Measurements from ENCODE around the gene ABCB11.
"Not testable (repeated sequence)": the region's sequence is repeated elsewhere in the genome, so short reads cannot be mapped to it uniquely, and the experiment has no call there.

The ABCB11 gene

DNA sequence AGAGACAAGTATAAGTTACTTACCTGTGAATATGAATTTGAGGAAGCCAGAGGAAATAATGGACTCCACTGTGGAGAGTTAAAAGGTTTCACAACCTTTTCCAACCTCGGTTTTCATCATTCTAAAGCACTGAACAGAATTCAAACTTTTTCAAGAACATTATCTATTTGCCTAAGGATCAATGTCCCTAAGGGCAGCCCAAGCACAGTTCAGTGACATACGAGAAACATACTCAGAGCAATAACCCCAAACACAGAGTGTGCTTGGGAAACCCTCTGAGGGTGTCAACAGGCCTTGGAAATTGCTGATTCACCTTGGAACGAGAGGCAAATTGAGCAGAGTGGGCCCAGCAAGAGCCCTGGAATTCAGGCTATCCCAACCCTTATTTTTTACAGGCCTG is at the start of gene ABCB11:
Gene ABCB11 (minus strand): TSS at position 123 of the 400 bp plus-strand sequence. CDS start 13,199 bp downstream, outside the sequence.
- no peak for DNase-seq

- DNase-seq, result peak; percentile 46
These were observed 49.3 kb upstream of the ABCB11 start for GRCh38 chr2:169080250-169081069.

- no peak for DNase-seq
These were observed 46.6 kb upstream of the ABCB11 start for GRCh38 chr2:169077674-169078240.

DNA sequence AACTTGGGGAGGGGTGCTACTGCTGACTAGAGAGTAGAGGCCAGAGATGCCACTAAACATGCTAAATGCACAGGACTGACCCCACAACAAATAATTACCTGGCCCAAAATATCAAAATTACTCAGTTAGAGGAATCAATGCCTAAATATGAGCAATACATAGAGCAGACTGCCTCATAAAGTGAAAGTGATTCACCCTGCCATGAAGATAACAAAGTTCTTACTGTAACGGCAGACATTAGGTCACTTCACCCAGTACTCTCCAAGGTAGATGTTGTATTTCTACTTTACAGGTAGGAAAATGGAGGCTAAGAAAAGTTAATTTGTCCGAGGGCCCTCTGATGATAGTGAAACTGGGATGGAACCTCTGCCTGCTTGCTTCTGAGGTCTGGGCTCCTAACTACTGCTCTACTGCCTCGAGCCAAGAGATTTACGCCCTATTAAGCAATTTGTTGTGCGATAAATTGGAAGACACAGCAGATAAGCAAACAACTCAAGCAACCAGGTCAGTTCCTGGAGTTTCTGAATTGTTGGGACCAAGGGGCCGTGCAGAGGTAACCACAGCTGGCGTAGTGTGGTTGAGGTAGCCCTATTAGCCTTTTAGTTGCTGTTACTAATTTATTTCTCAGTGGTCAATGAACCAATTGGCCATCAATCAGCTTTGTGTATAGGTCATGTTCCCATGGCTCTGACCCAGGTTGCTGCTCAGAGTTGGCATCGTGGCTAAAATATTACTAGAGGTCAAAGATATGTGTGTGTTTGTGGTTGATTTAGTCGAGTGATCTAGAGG is 43.0 kb upstream of the ABCB11 start:
- DNase-seq, result no peak

- DNase-seq, result no peak
These were observed 42.3 kb upstream of the ABCB11 start for GRCh38 chr2:169073211-169073962.

GRCh38 chr2:169072163-169072925 is 41.2 kb upstream of the ABCB11 start:
- DNase-seq, result peak; percentile 89

DNA sequence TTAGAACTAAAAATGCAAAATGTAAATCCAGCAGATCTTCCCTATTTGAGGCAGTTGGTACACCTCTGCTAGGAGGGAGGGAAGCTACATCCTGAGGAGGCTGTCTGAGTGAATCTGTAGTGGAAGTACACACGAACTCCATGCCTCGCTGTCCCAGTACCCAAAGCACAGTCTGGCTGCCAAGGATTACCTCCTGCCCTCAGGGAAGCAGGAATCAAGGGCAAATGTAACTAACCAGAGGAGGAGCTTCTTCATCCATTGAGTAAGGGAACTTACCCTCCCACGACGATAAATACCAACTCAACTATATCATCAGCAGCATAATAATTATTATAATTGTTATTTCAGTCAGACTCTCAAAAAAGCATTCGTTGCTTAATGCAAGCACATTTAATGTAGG is 40.3 kb upstream of the ABCB11 start:
- DNase-seq, result no peak

DNA sequence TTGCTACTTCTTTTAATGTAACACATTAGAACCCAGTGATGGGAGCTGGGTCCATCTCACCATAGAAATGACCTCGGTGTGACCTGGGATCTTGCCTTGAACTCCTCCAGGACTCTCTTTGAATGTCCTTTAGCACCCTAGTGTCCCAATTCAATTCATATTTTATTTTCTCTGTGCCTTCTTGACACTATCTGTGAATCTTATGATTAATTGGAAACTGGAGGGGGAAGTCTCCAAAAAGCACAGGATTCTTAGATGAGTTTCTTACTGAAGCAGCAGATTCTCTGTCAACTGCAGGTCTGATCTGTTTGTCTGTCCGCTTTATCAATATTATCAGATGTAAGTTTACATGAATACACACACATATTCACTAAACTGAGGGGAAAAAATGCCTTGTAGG is 38.7 kb upstream of the ABCB11 start:
- no peak for DNase-seq

GRCh38 chr2:169069341-169069740 is 38.2 kb upstream of the ABCB11 start, which contains the start of gene DHRS9:
DHRS9 (plus strand) TSS chr2:169069563; CDS start chr2:169081582, 12,019 bp downstream.
- DNase-seq, result peak; percentile 78

DNA sequence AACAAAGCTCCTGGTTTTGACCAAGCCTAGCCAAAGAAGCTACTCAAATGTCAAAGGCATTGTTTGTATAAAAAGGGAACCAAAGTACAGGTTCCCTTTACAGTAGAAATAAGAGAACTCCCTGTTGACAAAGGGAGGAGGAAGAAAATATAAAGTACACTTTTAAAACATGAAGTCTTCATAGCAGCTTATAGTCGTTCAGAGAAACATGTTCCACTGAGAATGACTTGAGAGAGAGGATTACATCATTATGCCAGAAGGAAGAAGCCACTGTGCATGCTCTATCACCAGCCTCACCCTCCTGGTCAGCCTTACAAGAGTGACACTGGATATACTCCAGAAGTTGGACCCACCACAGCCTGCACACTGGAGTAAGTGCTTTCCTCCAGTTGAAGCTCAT is 35.8 kb upstream of the ABCB11 start:
- no peak for DNase-seq

DNA sequence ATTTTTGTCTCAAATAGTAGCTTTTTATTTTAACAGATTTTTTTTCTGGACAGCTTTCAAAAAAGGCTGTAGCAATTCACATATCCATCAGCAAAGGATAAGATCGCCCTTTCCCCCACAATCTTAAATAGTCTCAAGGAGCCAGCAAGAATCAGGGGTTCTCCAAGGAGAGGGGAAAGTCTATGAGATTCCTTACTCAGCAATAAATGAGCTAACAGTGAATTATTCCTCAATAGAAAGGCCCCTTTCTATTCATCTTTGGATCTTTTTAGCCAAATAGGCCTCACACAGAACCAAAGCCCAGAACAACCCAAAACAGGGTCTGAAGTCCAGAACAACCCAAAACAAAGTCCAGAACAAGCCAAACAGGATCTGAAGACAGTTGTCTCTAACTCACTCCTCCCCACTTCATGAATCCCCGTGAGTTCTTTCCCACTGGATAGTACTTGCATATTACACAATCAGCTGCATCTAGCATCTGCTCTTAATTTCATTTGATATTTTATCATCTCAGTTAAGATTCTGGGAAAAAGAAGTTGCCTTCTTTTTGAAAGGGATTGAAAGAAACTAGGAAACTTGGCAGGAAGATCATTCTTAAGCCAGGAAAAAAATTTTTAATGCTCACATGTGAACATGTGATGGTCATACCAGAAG is 34.9 kb upstream of the ABCB11 start:
- DNase-seq, result no peak

GRCh38 chr2:169065422-169065821 is 34.3 kb upstream of the ABCB11 start:
- DNase-seq, result no peak

- DNase-seq, result not testable (repeated sequence)
These were observed 33.1 kb upstream of the ABCB11 start for GRCh38 chr2:169064199-169064598.

DNA sequence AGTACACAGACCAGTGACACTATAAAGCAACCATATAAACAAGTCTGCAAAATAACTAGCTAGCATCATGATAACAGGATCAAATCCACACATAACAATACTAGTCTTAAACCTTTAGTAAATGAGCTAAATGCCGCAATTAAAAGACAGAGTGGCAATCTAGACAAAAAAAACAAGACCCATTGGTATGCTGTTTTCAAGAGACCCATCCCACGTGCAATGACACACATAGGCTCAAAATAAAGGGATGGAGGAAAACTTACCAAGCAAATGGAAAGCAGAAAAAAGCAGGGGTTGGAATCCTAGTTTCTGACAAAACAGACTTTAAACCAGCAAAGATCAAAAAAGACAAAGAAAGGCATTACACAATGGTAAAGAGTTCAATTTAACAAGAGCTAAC is 23.5 kb upstream of the ABCB11 start:
- not testable (repeated sequence) for DNase-seq

GRCh38 chr2:169050476-169051240 is 19.5 kb upstream of the ABCB11 start:
- DNase-seq, result no peak

GRCh38 chr2:169049142-169049541 is 18.0 kb upstream of the ABCB11 start:
- no peak for DNase-seq

DNA sequence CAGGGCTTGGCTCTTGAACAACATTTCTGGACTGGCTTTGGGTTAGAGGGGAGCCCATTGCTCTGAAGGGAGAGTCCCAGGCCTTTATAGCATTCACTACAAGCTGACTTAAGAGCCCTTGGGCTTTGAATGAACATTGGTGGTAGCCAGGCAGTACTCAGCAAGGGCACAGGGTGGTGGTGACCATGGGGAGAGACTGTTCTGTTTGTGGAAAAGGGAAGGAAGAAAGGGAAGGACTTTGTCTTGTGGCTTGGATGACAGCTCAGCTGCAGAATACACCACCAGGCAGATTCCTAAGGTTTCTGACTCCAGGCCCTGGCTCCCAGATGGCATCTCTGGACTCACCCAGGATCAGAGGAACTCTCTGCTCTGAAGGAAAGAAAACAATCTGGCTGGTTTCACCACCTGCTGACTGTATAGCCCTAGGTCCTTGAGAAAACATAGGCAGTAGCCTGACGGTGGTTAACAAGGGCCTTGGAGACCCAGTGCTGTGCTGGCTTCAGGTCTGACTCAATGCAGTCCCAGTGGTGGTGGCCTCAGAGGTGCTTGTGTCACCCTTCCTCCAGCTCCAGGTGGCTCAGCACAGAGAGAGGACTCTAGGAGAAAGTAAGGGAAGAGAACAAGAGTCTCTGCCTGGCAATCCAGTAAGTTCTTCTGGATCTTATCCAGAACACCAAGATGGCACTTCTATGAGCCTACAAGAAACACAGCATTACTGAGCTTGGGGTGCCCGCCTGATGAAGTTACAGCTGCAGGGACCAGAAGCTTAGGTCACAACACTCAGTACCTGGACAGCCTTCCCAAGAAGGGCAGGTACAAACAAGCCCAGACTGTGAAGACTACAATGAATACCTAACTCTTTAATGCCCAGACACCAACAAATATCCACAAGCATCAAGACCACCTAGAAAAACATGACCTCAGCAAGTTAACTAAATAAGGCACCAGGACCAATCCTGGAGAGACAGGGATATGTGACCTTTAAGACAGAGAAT is 16.4 kb upstream of the ABCB11 start:
- DNase-seq, result no peak

GRCh38 chr2:169046440-169047151 is 15.5 kb upstream of the ABCB11 start:
- DNase-seq, result no peak

GRCh38 chr2:169042856-169043255 is 11.7 kb upstream of the ABCB11 start:
- no peak for DNase-seq
